HFF-Myc (cell line): ENCODE data around the gene EFCAB11.

ENCODE experiments used
- DNase-seq: peaks from one replicate; pipeline ENCODE4 v3.0.0-alpha.2; 2011; ENCODE audit warnings: low read depth; ENCODE audit errors: extremely low read depth
- H3K4me3 ChIP-seq: replicated peaks from 2 replicates; pipeline ENCODE4 v1.5.1; 2011; ENCODE audit warnings: low read depth, mild to moderate bottlenecking, control low read depth, low read length
- CTCF ChIP-seq: IDR thresholded peaks from 2 replicates; pipeline ENCODE4 v1.5.1; 2012; ENCODE audit warnings: mild to moderate bottlenecking, low read depth, low read length, control low read depth; ENCODE audit errors: missing control alignments

The EFCAB11 gene

GRCh38 chr14:89865153-89865552, 89.4 kb downstream of the EFCAB11 start:
- no peak overlapping the region for H3K4me3 ChIP-seq
- no peak for DNase-seq
- no peak for TF ChIP-seq CTCF

- no peak overlapping the region for H3K4me3 ChIP-seq
- DNase-seq: no peak
- no peak for TF ChIP-seq CTCF
These were observed 91.7 kb downstream of the EFCAB11 start for GRCh38 chr14:89862856-89863255.

- no peak for DNase-seq
- no peak for TF ChIP-seq CTCF
- no peak overlapping the region for H3K4me3 ChIP-seq
These were observed 92.9 kb downstream of the EFCAB11 start for GRCh38 chr14:89861630-89862029.

- TF ChIP-seq CTCF: no peak
- no peak for DNase-seq
- no peak overlapping the region for H3K4me3 ChIP-seq
These were observed 96.4 kb downstream of the EFCAB11 start for GRCh38 chr14:89858089-89858488.

GRCh38 chr14:89856871-89857345, 97.6 kb downstream of the EFCAB11 start:
- no peak overlapping the region for H3K4me3 ChIP-seq
- no peak for DNase-seq
- TF ChIP-seq CTCF: no peak

GRCh38 chr14:89855961-89856656, 98.4 kb downstream of the EFCAB11 start:
- DNase-seq: no peak
- no peak overlapping the region for H3K4me3 ChIP-seq
- TF ChIP-seq CTCF: no peak
